NCI-H2196 treated with DMSO at 0.1 percent for 48 hours (cell line): ENCODE results near the gene LRRC75A.

Experiments used
- DNase-seq: peaks from one replicate; lab custom pipeline; 2025; ENCODE audit not compliant: unreplicated experiment; lab: John Stamatoyannopoulos, UW

LRRC75A gene

DNA sequence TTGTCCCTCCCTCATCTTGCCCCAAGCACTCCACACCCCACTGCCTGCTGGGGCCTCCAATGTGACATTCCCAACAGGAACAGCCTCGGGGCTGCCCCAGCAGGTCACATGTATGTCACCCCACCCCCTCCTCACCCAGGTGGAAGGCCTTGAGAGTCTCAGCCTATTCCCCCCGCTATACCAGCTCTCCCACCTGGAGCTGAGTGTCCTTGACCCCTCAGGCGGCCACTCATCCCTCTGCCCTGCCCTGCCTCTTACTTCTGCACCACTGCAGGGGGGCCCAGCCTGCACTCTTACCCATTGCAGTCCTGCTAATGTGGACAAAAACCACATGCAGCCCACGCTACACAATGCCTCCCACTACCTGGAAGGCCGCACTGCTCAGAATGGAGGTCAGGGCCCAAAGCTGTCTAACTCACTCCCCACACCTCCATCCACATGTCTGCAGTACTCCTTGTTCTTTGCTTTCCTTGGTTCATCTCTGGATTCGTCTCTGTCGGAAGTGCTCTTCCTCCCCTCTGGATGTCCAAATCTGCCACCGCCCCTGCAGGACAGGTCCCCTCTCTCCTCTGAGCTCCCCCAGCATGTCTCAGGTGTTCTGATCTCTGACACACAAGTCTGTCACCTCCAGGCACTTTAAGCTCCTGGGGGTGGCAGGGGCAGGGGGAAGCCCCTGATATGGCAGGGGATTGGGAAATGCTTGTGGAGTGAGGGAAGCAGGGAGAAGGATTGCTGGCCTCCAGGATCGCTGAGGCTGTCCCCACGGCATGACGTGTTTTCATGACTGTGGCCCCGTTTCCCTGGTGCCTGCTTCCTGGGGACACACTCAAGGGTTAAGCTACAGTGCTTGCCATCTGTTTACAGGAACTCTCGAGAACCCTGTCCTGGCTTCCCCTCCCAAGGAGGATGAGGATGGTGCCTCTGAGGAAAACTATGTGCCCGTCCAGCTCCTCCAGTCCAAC is 55.8 kb downstream of the LRRC75A start:
- DNase-seq, result no peak

DNA sequence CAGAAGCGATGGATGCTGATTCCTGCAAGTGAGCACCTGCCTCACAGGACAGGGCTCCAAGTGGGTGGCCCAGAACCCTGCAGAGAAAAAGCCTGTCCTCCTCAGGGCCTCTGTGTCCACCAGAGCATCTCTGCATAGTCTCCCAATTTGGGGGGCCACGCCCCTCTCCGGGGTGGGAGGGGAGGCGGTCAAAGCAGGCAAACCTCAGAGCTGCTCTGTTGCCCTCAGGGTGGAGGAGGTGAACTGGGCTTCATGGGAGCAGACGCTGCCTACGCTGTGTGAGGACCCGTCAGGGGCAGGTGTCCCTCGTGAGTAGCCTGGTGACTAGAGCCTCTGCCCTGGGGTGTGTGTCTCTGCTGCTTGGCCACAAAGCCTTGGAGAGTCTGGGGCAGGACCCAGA is 57.3 kb downstream of the LRRC75A start:
- DNase-seq, result no peak

DNA sequence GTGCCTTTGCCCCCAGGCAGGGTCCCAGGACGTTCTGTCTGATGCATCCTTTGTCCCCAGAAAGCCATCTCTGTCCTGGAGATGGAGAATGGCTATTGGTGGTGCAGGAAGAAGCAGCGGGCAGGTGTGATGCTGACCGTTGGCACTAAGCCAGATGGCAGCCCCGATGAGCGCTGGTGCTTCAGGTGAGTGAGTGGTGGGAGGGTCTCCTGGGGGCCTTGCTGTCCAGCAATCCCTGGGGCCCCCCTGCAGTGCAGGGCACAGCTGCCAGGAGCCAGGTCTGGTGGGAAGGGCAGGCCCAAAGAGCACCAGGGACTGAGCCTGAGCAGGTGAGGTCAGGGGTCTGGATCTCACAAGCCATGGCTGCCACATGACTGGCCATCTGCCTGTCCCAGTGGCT is 58.5 kb downstream of the LRRC75A start:
- no peak for DNase-seq

DNA sequence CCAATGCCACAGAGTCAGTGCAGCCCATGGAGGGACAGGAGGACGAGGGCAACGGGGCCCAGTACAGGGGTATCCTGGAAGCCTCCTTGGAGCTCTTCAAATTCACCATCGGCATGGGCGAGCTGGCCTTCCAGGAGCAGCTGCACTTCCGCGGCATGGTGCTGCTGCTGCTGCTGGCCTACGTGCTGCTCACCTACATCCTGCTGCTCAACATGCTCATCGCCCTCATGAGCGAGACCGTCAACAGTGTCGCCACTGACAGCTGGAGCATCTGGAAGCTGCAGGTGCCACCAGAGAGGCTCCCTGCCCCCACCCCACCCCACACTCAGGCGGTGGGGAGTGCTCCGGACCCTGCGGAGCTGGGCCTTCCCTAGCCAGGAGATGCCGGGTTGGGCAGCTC is 60.0 kb downstream of the LRRC75A start:
- no peak for DNase-seq

DNA sequence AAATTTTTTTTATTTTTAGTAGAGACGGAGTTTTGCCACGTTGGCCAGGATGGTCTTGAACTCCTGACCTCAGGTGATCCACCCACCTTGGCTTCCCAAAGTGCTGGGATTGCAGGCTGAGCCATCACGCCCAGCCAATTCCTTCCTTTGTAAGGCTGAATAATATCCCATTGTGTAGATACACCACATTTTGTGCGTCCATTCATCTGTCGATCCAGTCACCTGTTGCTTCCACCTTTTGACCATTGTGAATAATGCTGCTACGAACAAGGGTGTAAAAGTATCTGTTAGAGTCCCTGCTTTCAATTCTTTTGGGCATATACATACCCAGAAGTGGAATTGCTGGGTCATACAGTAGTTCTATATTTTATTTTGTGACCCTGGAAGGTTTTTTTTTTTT is 61.3 kb downstream of the LRRC75A start:
- no peak for DNase-seq

DNA sequence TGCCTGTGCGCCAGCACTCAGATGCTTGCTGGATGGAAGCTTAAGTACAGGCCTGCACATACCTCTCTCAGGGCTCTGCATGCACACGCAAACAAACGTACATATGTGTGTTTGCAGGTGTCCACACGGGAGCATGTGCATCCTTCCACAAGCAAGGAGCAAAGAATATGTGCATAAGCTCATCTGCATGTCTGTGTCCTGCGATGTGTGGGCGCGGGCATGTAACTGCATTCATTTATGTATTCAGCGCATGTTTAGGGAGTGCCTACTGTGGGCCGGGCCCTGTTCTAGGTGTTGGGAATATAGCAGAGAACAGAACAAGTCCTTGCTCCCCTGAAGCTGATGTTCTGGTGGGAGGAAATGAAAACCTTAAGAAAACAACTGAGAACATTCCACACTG is 62.9 kb downstream of the LRRC75A start:
- DNase-seq, result no peak

DNA sequence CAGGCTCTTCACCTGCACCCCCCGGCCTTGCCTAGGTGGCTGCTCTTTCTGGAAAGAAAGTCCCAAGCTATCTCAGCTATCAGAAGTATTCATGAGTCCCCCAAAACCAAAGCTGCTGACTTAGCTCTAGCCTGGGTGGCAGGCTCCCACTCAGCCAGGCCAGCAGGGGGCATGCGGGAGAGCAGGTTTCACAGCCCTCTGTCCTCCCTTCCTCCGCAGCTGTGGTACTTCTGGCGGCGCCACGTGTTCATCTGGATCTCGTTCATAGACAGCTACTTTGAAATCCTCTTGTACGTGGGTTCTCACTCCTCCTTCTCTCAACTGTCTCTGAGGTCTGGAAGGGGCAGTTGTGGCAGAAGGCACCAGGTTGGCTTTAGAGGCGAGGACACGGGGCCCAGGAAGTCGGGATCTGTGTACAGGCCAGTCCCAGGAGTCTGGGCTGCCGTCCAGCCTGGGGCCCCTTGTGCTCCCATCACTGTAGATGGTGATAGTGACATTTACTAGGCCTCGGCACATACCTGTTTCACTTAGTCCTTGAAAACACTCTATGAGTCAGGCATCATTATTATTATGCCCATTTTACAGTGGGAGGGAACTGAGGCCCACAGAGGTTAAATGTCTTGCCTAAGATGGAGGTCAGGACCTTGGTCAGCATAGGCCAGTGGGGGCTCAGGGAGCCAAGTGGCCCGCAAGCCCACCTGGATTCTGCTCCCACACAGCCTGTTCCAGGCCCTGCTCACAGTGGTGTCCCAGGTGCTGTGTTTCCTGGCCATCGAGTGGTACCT is 63.7 kb downstream of the LRRC75A start:
- DNase-seq, result no peak

DNA sequence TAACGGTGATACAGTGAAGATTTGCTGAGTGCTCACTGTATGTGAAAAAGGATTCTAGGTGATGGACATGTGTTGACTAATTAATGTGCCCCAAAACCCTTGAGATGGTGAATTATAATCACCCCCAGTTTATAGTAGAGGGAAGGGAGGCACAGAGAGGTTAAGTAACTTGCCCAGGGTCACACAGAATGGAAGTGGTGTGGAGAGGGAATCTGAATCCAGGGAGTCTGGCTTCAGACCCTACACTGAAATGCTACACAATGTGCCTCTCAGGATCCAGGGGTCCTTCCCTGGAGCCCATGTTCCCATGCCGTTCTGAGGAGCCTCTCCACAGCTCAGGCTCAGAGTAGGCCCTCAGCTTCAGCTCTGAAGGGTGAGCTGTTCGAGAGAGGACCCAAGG is 65.0 kb downstream of the LRRC75A start:
- no peak for DNase-seq

DNA sequence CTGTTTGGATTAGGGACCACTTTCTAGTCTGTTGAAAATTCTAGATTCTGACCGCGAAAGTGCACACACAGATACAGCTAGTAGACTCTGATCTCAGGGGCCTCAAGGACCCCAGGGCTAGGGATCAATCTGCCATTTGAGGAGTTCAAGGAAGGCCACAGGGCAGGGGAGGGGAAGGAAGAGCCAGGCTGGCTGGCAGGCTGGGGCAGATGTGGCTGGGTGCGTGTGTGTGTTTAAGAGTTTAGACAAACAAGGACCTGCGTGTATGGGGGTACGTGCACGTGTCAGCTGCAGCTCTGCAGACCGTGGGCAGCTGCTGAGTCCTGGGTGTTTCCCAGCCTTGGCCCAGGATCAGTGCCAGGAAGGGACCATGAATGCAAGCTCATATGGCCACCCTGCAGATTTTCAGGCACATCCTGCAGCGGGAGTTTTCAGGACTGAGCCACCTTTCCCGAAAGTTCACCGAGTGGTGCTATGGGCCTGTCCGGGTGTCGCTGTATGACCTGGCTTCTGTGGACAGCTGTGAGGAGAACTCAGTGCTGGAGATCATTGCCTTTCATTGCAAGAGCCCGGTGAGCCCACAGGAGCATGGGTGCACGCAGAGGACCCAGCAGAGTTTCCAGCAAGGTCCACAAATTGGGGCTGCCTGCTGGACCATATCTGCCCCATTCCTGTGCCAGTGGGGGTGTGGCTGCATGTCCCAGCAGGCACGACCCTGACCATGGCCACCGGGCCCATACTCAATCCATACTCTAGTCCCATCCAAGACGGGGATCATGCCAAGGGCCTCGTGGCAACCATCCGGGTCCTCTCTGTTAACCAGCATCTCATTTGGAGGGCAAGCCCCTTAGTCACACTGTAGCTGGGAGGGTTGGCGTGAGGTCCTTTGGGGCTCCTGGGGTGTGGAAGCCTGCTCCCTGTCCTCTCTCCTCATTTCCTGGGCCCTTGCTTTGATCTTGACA is 66.0 kb downstream of the LRRC75A start:
- DNase-seq, result no peak

DNA sequence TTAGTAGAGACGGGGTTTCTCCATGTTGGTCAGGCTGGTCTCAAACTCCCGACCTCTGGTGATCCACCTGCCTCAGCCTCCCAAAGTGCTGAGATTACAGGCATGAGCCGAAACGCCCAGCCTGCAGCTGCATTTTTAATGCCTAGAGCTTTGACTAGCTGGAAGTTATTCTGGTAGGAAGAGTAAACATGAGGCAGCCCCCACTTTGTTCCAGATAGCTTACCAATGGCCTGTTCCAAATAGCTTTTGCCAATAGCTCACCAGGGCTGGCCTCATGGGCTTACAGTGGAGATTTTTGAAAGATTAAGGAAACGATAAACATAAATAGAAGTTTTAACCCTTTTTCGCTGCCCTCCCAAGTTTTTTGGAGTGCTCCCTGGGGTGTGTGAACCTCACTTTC is 66.8 kb downstream of the LRRC75A start:
- DNase-seq, result no peak

DNA sequence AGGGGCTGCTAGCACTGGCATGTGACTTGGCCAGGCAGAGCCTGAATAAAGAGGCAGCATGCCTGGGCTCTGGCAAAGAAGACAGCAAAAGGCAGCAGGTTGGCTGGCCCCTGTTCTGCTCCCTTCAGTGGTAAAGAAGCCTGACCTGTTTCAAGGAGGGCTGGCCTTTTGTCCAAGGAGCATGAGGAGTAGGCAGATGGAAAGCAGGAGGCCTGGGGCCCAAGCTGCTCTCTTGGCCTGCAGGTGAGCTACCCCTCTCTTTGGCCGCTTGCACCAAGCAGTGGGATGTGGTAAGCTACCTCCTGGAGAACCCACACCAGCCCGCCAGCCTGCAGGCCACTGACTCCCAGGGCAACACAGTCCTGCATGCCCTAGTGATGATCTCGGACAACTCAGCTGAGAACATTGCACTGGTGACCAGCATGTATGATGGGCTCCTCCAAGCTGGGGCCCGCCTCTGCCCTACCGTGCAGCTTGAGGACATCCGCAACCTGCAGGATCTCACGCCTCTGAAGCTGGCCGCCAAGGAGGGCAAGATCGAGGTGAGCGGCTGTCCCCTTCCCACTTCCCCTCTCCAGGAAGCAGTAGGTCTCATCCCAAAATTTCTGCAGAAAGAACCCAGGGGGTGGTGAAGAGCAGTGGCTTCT is 68.6 kb downstream of the LRRC75A start:
- no peak for DNase-seq

DNA sequence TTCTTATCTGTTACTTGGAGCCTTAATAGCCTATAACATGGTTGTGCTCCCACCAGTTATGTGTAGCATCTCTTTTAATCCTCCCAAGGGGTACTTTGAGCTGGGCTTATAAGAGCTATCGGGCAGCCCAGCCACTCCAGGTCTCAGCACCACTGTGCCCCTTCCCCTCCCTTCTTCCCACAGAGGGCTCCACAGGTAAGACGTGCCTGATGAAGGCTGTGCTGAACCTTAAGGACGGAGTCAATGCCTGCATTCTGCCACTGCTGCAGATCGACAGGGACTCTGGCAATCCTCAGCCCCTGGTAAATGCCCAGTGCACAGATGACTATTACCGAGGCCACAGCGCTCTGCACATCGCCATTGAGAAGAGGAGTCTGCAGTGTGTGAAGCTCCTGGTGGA is 69.6 kb downstream of the LRRC75A start:
- DNase-seq, result no peak

DNA sequence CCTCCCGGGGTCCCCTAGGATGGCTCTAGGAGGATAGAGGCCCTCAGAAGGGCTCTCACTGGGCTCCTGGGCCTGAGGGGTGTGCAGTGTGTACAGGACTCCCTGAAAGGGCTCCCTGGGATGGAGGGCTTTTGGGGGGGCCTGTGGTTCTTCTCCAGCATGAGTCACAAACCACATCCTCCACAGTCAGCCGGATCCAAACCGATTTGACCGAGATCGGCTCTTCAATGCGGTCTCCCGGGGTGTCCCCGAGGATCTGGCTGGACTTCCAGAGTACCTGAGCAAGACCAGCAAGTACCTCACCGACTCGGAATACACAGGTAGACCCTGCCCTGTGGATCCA is 72.1 kb downstream of the LRRC75A start:
- no peak for DNase-seq

DNA sequence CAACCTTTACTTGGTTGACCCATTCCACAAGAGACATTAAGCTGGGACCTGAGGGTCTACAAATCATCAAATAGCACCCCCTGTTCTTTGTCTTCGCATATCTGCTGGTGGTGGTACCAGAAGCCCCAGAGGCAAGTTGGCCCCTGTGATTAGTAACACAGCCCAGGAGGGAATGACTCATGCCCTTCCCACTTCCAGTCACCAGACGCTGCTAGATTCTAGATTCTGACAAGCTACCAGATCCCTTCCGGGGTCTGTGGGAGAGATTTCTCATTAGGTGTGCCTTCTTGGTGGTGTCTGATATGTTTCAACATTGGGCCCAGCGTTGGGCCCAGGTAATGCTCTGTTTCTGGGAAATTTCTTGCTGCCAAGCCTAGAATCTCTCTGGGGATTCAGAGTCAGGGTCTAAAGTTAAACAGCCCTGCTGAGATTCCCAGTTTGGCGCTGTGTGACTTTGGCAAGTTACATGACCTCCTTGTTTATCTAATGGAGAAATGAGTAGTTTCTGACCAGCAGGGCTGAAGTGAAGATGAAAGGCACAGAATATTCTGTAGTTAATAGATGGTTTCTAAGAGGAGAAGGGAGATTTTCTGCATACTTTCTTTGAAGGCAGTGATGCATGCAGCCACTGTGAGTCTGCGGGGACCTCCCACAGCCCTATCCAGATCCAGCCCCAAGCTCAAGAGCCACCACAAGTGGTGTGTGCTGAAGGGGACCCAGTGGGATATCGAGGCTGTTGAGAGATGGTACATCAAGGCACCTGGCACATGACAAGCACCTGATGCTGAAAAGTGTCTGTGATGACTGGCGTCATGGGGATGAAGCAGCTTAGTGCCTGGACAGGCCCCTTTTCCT is 72.7 kb downstream of the LRRC75A start:
- no peak for DNase-seq

DNA sequence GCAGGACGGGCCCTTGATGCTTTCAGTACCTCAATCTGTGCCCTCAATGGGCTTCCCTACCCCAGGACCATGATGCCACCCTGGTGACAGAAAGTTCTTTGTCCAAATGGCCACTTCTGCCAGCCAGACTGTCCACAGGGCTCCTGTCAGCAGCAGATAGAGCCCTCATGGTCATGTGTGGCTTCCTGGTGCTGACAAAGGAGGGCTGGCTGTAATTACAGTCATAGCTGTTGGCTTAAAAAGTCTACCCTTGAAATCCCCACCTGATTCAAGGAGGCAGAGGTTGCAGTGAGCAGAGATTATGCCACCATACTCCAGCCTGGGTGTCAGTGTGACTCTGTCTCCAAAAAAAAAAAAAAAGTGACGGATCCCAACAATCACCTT is 73.3 kb downstream of the LRRC75A start:
- no peak for DNase-seq

DNA sequence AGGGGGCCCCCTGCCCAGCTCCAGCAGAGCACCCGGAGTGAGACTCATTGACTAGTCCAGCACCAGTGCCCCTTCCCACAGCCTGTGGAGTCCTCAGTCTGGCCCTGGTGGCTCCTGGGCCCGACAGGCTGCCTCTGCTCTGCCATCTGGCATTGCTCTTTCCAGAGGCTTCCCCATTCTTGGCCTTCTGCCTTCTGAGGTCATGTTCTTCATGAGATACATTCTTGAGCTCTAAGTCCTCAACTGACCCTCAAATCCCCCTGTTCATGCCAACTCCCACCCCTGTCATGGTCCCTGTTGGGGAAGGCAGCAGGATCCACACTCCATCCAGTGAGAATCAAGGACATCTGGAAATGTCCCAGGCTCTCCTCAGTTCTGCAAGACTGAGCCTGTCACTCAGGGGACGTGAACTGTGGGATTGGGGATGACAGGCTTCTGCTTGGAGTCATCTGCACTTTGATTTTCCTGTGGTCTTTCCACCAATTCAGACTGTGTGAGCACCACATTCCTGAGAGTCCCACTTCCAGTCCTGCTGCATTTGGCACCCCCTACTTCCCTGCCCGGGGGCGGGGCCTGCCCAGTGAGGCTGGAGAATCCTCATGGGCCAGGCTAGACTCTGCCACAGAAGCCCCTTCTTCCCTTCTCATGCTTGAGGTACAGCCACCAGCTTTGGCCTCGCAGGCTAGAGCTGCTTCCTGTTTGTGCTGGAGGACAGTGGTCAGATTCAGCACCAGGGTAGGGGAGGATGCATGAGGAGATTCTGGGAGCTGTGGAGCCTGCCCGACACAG is 73.9 kb downstream of the LRRC75A start:
- DNase-seq, result no peak

DNA sequence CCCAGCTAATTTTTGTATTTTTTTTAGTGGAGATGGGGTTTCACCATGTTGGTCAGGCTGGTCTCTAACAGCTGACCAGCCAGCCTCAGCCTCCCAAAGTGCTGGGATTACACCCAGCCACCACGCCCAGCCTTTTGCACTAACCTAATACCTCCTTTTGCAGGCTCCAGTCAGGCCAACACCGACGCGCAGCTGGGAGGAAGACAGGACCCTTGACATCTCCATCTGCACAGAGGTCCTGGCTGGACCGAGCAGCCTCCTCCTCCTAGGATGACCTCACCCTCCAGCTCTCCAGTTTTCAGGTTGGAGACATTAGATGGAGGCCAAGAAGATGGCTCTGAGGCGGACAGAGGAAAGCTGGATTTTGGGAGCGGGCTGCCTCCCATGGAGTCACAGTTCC is 74.6 kb downstream of the LRRC75A start:
- DNase-seq, result no peak

DNA sequence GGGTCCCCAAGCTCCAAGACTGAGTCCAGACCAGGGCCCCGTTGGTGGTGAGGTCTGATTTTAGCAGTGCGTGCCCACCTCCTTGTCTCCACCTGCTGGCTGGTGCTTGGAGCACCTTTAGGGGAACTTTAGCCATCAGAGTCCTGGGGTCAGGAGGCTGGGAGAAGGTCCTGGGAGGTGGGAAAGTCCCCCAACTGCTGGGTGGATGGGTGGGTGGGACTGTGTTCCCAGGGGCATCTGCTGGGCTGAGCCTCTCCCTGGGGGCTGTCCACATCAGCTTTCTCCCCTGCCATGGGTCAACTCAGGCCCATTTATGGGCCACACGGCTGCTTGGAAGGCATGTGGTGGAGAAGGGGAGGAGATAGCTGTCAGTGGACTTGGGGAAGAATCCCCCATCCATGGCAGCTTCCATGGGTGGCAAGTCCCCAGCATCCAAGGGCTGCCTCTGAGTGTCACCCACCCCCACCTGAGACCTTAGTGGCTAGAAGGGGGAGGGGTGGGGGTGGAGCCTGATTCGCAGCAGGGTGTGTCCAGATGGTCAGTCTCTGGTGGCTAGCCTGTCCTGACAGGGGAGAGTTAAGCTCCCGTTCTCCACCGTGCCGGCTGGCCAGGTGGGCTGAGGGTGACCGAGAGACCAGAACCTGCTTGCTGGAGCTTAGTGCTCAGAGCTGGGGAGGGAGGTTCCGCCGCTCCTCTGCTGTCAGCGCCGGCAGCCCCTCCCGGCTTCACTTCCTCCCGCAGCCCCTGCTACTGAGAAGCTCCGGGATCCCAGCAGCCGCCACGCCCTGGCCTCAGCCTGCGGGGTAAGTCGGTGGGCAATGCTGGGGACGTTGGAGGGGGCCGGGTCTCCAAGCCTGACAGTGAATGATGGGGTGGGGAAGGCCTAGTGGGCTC is 76.7 kb downstream of the LRRC75A start, which contains the start of gene TRPV2:
Gene TRPV2 (plus strand): TSS at position 541 of the 894 bp plus-strand sequence. CDS start 2,098 bp downstream, outside the sequence.
- DNase-seq, result no peak
